ENCODE measurements around the gene CARMIL3. TPM values are rescaled to one million over a fixed set of nuclear protein-coding genes. Genes with fewer than 3 reads are reported as not detected.

Gene CARMIL3
- total RNA-seq, 1 experiment from 2014 or later = not detected

DNA sequence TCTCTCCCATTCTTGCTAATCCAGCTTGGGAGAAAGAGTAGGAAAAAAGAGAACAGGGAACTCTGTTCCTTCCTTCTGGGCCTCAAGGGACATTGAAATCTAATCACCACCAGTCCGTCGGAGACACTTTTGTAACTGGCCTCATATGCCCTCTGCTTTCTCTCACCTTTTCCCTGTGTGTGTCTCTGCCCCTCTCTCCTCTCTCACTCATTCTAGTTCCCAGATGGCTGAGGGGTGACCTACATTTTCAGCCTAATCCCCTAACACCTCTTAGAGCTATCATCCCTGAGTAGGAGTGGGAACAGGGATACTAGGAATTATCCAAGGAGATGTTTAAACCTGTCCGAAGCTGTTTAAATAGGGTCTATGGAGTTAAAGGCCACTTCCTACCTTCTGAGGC lies 33.4 kb downstream of the CARMIL3 start:
- no peak overlapping the region for H2AFZ ChIP-seq (ENCODE audit: low read length)
- H3K9ac ChIP-seq (ENCODE audit: low read length) = no peak overlapping the region
- TF ChIP-seq, protein P1, sequence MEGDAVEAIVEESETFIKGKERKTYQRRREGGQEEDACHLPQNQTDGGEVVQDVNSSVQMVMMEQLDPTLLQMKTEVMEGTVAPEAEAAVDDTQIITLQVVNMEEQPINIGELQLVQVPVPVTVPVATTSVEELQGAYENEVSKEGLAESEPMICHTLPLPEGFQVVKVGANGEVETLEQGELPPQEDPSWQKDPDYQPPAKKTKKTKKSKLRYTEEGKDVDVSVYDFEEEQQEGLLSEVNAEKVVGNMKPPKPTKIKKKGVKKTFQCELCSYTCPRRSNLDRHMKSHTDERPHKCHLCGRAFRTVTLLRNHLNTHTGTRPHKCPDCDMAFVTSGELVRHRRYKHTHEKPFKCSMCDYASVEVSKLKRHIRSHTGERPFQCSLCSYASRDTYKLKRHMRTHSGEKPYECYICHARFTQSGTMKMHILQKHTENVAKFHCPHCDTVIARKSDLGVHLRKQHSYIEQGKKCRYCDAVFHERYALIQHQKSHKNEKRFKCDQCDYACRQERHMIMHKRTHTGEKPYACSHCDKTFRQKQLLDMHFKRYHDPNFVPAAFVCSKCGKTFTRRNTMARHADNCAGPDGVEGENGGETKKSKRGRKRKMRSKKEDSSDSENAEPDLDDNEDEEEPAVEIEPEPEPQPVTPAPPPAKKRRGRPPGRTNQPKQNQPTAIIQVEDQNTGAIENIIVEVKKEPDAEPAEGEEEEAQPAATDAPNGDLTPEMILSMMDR (conservative IDR thresholded peaks at IDR 0.05; ENCODE audit: low read depth, low read length) = no peak
- TF ChIP-seq EZH2 (IDR thresholded peaks at IDR 0.05; ENCODE audit: low read length, unreplicated experiment) (no peak), EZH2phosphoT487 (IDR thresholded peaks at IDR 0.05; ENCODE audit: borderline replicate concordance, low read length) (no peak)
- no peaks in the 10 kb centered on the region for H3K79me2 ChIP-seq (ENCODE audit: low read length)
- H4K20me1 ChIP-seq (ENCODE audit: low read length) = no peaks in the 10 kb centered on the region
- no peak overlapping the region for H3K27ac ChIP-seq (ENCODE audit: low read length)
- no TSS peak for BruUV-seq (replicated peaks)
- intact Hi-C loops (cut with micrococcal nuclease) = no loop called here
- no peaks in the 10 kb centered on the region for H3K27me3 ChIP-seq (ENCODE audit: low read length)
- DNase-seq (no peak), ATAC-seq (no peak)
- no peaks in the 10 kb centered on the region for H3F3A ChIP-seq (ENCODE audit: low read length, unreplicated experiment)
- CTCF ChIA-PET = no interaction called here
- no peaks in the 10 kb centered on the region for H3K9me3 ChIP-seq (ENCODE audit: low read length)
- POLR2A ChIA-PET (ENCODE audit: unreplicated experiment) = no interaction called here
- no peaks in the 10 kb centered on the region for H3K36me3 ChIP-seq (ENCODE audit: low read depth, low read length)
- H3K4me2 ChIP-seq (ENCODE audit: low read length) = no peak overlapping the region
- H3K4me3 ChIP-seq (ENCODE audit: low read length) = no peak overlapping the region
- peaks cover 12% of the 10 kb centered on the region for H3K4me1 ChIP-seq (ENCODE audit: insufficient read depth, low read length)
- no peaks in the 10 kb centered on the region for H3K9me2 ChIP-seq (replicated peaks; ENCODE audit: low read length)

DNA sequence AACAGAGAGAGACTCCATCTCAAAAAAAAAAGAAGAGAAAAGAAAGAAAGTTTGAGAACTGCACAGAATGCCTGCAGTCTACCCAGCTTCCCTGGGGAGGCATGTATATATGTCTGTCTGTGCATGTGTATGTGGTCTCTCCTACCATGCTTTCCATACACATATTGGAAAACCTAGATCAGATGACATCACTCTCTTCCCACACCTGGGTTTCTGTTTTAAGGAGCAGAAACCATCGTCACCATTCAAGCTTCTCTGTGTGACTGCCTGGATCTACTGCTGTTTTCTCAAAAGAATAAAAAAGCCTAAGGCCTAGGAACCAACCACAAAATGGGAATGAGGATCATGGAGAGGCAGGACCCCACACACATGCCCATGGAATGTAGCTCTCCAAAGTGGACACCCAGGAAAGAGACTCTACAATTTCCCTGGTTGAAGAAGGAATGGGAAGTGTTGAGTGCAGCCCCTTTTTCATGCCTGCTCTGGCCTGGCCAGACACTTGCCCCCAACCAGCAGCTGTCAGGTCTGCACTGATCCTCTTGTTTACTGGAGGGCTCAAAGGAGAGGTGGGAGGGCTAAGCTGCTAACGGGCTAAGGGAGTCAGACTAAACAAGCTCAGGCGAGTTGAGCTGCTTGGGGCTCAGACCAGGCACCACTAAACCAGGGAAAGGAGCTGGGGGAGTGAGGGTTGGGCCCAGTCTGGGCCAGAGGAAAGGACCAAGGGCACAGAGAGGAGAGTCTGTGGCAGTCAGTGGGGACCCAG lies 34.6 kb downstream of the CARMIL3 start:
- H3K9me2 ChIP-seq (replicated peaks; ENCODE audit: low read length) = no peaks in the 10 kb centered on the region
- no peaks in the 10 kb centered on the region for H4K20me1 ChIP-seq (ENCODE audit: low read length)
- no peak overlapping the region for H3K27ac ChIP-seq (ENCODE audit: low read length)
- peaks cover 4% of the 10 kb centered on the region for H3K4me1 ChIP-seq (ENCODE audit: insufficient read depth, low read length)
- intact Hi-C loops (cut with micrococcal nuclease) = no loop called here
- no peaks in the 10 kb centered on the region for H3K79me2 ChIP-seq (ENCODE audit: low read length)
- no peaks in the 10 kb centered on the region for H3F3A ChIP-seq (ENCODE audit: low read length, unreplicated experiment)
- H3K9ac ChIP-seq (ENCODE audit: low read length) = no peak overlapping the region
- CTCF ChIA-PET = no interaction called here
- H2AFZ ChIP-seq (ENCODE audit: low read length) = no peak overlapping the region
- H3K9me3 ChIP-seq (ENCODE audit: low read length) = no peaks in the 10 kb centered on the region
- BruUV-seq (replicated peaks) = no TSS peak
- no peak for ATAC-seq
- TF ChIP-seq, protein P1 (conservative IDR thresholded peaks at IDR 0.05; ENCODE audit: low read depth, low read length) = no peak
- no peak for TF ChIP-seq EZH2 (IDR thresholded peaks at IDR 0.05; ENCODE audit: low read length, unreplicated experiment)
- TF ChIP-seq EZH2phosphoT487 (IDR thresholded peaks at IDR 0.05; ENCODE audit: borderline replicate concordance, low read length) = no peak
- DNase-seq = no peak
- H3K4me3 ChIP-seq (ENCODE audit: low read length) = no peak overlapping the region
- H3K27me3 ChIP-seq (ENCODE audit: low read length) = no peaks in the 10 kb centered on the region
- no peaks in the 10 kb centered on the region for H3K36me3 ChIP-seq (ENCODE audit: low read depth, low read length)
- no peak overlapping the region for H3K4me2 ChIP-seq (ENCODE audit: low read length)
- POLR2A ChIA-PET (ENCODE audit: unreplicated experiment) = no interaction called here

DNA sequence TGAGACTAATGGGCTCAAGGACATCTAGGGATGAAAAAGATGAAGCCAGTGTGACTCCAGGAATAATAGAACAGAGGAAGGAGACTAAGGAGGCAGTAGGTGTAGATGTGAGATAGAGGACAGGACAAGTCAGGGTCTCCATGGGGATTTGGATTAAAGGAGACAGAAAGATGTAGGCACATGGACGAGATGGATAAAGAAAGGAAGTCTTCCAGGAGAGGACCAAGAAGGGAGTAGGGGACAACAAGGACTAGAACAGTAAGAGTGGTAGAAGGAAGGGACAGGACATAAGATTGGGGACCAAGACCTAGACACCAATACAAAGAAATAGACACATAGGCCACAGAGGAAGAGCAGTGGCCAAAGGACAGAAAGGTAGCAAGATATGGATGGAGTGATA lies 35.2 kb downstream of the CARMIL3 start:
- no peak overlapping the region for H3K4me3 ChIP-seq (ENCODE audit: low read length)
- no peak overlapping the region for H3K9ac ChIP-seq (ENCODE audit: low read length)
- H3K79me2 ChIP-seq (ENCODE audit: low read length) = no peaks in the 10 kb centered on the region
- H3K27ac ChIP-seq (ENCODE audit: low read length) = no peak overlapping the region
- BruUV-seq (replicated peaks) = no TSS peak
- no peaks in the 10 kb centered on the region for H3K9me3 ChIP-seq (ENCODE audit: low read length)
- no peaks in the 10 kb centered on the region for H3F3A ChIP-seq (ENCODE audit: low read length, unreplicated experiment)
- H3K36me3 ChIP-seq (ENCODE audit: low read depth, low read length) = no peaks in the 10 kb centered on the region
- ChIA-PET POLR2A (ENCODE audit: unreplicated experiment) (no interaction called here), CTCF (no interaction called here)
- DNase-seq (no peak), ATAC-seq (no peak)
- no peaks in the 10 kb centered on the region for H3K9me2 ChIP-seq (replicated peaks; ENCODE audit: low read length)
- H3K4me1 ChIP-seq (ENCODE audit: insufficient read depth, low read length) = no peaks in the 10 kb centered on the region
- H2AFZ ChIP-seq (ENCODE audit: low read length) = no peak overlapping the region
- TF ChIP-seq EZH2phosphoT487 (IDR thresholded peaks at IDR 0.05; ENCODE audit: borderline replicate concordance, low read length) (no peak), EZH2 (IDR thresholded peaks at IDR 0.05; ENCODE audit: low read length, unreplicated experiment) (no peak)
- TF ChIP-seq, protein P1 (conservative IDR thresholded peaks at IDR 0.05; ENCODE audit: low read depth, low read length) = no peak
- no peak overlapping the region for H3K4me2 ChIP-seq (ENCODE audit: low read length)
- H3K27me3 ChIP-seq (ENCODE audit: low read length) = no peaks in the 10 kb centered on the region
- H4K20me1 ChIP-seq (ENCODE audit: low read length) = no peaks in the 10 kb centered on the region
- intact Hi-C loops (cut with micrococcal nuclease) = no loop called here
